Lower leg skin (tissue), 4 donors: ENCODE data around the gene ROR2. TPM values are rescaled to one million over a fixed set of nuclear protein-coding genes. Genes with fewer than 3 reads are reported as not detected.
"Not testable (repeated sequence)": the region's sequence is repeated elsewhere in the genome, so short reads cannot be mapped to it uniquely, and the experiment has no call there.

Experiments
- DNase-seq, 2 donors: peaks; one replicate each; pipeline ENCODE4 v3.0.0-alpha.2; 2019; ENCODE audit warnings: low spot score in 2 of 2
- H3K4me3 ChIP-seq: fragments of 200-600 bp; sonication (generic); 2 replicates; pipeline ENCODE4 v1.5.1; 2017; ENCODE audit warnings: mild to moderate bottlenecking, low read depth; ENCODE audit not compliant: poor library complexity, severe bottlenecking
- POLR2A ChIP-seq, 2 donors: fragments of 450-650 bp; IDR thresholded peaks; one replicate each; pipeline ENCODE4 v1.6.1; 2016 to 2017; ENCODE audit warnings: antibody characterized with exemption in 2 of 2, mild to moderate bottlenecking in 1 of 2, moderate library complexity in 1 of 2
- WGBS, 2 donors: methylation state at CpG; one replicate each; pipeline ENCODE4 v1.1.5; 2018; 5-methylcytosine and 5-hydroxymethylcytosine counted together
- intact Hi-C: fragments of 100-400 bp; cut with DNase I; formaldehyde crosslinking; loops from one replicate; pipeline ENCODE4 v1.15.0; 2023; ENCODE audit warnings: low total_unique reads
- total RNA-seq, 4 donors: library from RNA; depleted of rRNA; stranded (reverse); fragments of >200 nt; gene quantifications; one replicate each; pipeline ENCODE4 v1.1.0, GENCODE V29; 2016
- TF ChIP-seq, protein P1 (sequence below), 3 donors: fragments of 450-650 bp; IDR thresholded peaks; one replicate each; pipeline ENCODE4 v1.5.1; 2016; ENCODE audit warnings: antibody characterized with exemption in 3 of 3, mild to moderate bottlenecking in 3 of 3, moderate library complexity in 2 of 3

Gene ROR2
- total RNA-seq, 4 donors from 2014 or later: 2.3 to 8.7 (median 5.8) TPM

DNA sequence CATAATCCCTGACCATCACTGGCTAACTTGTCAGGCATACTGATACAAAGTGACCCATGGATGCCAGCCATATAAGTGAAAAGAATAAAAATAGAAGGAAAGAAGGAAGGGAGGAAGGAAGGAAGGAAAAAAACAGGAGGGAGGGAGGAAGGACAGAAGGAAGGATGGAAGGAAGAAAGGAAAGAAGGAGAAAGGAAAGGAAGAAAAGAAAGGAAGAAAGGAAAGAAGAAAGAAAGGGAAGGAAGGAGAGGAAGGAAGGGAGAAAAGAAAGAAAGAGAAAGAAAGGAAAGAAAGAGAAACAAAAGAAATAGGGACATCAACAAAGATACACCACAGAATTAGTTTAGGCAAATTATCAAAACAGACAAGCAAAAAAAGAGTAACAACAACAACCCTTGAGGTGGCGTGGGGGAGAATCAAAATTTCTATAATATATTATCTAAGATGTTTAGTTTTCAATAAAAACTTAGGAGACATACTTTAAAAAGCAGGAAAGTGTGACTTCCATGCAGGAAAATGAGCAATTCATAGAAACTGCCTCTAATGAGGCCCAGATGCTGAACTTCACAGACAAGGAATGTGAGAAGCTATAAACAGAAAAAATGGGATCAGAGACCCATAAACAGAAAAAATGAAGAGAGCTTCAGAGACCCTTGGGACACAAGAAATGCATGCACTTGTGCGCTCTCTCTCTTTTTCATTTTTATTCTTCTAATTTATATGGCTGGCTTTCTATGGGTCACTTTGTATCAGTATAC lies 430.3 kb downstream of the ROR2 start:
- intact Hi-C loops: no loop called here
- no peak for DNase-seq
- TF ChIP-seq, protein P1, sequence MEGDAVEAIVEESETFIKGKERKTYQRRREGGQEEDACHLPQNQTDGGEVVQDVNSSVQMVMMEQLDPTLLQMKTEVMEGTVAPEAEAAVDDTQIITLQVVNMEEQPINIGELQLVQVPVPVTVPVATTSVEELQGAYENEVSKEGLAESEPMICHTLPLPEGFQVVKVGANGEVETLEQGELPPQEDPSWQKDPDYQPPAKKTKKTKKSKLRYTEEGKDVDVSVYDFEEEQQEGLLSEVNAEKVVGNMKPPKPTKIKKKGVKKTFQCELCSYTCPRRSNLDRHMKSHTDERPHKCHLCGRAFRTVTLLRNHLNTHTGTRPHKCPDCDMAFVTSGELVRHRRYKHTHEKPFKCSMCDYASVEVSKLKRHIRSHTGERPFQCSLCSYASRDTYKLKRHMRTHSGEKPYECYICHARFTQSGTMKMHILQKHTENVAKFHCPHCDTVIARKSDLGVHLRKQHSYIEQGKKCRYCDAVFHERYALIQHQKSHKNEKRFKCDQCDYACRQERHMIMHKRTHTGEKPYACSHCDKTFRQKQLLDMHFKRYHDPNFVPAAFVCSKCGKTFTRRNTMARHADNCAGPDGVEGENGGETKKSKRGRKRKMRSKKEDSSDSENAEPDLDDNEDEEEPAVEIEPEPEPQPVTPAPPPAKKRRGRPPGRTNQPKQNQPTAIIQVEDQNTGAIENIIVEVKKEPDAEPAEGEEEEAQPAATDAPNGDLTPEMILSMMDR (IDR thresholded peaks at IDR 0.05): no peak
- no peak for TF ChIP-seq POLR2A (IDR thresholded peaks at IDR 0.05)
- no peak overlapping the region for H3K4me3 ChIP-seq
- WGBS, 2 donors: 74 to 81% methylated on average over 2 of the region's 2 CpGs

DNA sequence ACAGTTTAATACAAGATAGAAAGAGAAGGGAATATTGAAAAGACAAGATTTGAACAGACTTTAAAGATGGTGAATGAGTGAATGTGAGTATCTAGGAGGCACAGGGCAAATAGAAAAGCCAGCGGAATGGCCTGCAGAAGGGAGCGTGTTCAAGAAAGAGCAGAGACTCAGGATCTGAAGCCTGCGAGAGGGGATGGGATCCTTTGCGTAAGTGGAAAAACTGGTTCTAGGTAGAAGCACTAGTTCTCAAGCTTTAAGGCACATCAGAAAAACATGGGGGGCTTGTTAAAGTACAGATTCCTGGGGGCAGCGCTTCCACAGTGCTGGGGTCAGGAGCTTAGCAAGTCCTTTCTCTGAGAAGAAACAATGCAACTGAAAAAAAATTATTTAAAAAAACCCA lies 431.6 kb downstream of the ROR2 start:
- no peak for TF ChIP-seq POLR2A (IDR thresholded peaks at IDR 0.05)
- TF ChIP-seq, protein P1 (IDR thresholded peaks at IDR 0.05): no peak
- intact Hi-C loops: no loop called here
- DNase-seq: no peak

DNA sequence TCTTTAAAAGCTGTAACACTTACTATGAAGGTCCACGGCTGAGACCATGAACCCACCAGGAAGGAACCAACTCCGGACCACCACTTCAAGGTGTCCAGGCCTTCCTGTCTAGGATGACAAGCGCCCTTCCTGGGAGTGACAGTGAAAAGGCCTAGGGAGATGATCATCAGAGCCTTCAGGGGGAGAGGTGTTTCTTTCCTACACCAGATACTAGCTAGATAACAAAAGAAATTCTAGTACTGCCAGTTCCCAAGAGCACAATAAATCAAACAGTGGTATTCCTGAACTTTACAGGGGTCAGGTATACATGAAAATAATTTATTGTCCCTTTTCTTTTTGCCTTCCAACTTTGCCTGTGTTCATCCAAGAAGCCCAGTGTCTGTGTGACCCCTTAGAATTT lies 432.2 kb downstream of the ROR2 start:
- no peak for DNase-seq
- TF ChIP-seq POLR2A (IDR thresholded peaks at IDR 0.05): no peak
- TF ChIP-seq, protein P1 (IDR thresholded peaks at IDR 0.05): no peak
- intact Hi-C loops: no loop called here
- WGBS, 2 donors: 85 to 94% methylated on average over 3 of the region's 3 CpGs
- no peak overlapping the region for H3K4me3 ChIP-seq

More for the DNA sequence above, 431.6 kb downstream of the ROR2 start:
- H3K4me3 ChIP-seq: no peak overlapping the region
- WGBS, 2 donors: 77 to 78% methylated on average over 5 of the region's 5 CpGs

DNA sequence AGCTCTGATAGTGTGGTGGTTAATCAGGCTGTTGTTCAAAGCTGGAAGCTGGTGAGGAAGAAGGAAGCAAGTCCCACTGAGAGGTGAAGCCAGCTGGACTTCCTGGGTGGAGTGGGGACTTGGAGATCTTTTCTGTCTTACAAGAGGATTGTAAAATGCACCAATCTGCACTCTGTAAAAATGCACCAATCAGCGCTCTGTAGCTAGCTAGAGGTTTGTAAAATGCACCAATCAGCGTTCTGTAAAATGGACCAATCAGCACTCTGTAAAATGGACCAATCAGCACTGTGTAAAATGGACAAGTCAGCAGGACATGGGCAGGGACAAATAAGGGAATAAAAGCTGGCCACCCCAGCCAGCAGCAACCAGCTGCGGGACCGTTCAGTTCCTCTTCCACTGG lies 432.7 kb downstream of the ROR2 start:
- H3K4me3 ChIP-seq, intact Hi-C loops, DNase-seq: not testable (repeated sequence)
- 80 to 90% methylated on average over 4 of the region's 4 CpGs for WGBS, 2 donors

DNA sequence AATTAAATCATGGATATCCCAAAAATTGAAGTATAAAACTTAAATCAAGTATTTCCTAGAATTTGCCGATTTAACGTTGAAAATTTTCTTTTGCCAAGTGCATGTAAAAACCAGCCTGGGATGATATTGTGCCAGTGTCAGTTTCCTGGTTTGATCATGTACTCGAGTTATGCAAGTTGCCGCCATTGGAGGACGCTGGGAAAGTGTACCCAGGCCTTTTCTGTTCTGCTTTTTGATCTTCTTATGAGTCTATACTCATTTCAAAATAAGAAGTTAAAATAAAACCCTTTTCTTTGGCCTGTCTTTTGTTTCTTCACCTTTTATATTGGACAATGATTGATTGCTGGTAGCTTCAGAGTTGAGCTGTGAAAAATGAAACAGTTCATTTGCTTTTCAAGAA lies 433.3 kb downstream of the ROR2 start:
- intact Hi-C loops: no loop called here
- no peak overlapping the region for H3K4me3 ChIP-seq
- WGBS, 2 donors: 66 to 73% methylated on average over 5 of the region's 5 CpGs
- DNase-seq: no peak
- TF ChIP-seq, protein P1 (IDR thresholded peaks at IDR 0.05): no peak
- TF ChIP-seq POLR2A (IDR thresholded peaks at IDR 0.05): no peak

DNA sequence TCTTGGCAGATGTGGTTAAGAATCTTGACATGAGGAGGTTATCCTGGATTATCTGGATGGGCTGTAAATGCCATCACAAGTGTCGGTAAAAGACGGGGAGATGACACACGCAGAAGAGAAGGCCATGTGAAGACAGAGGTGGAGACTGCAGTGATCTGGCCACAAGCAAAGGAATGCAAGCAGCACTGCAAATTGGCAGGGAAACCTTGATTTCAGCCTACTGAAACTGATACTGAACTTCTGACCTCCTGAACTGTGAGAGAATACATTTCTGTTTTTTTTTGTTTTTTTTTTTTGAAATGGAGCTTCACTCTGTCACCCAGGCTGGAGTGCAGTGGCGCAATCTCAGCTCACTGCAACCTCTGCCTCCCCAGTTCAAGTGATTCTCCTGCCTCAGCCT lies 433.9 kb downstream of the ROR2 start:
- intact Hi-C loops: no loop called here
- H3K4me3 ChIP-seq: no peak overlapping the region
- TF ChIP-seq, protein P1 (IDR thresholded peaks at IDR 0.05): no peak
- TF ChIP-seq POLR2A (IDR thresholded peaks at IDR 0.05): no peak
- 95 to 98% methylated on average over 4 of the region's 4 CpGs for WGBS, 2 donors
- DNase-seq: no peak
